Loucy (cell line): ENCODE results near the gene RHBDD3.
A peak's percentile ranks its signal among the peaks of the same experiment; 100 is the strongest.

ENCODE experiments used
- H2AFZ ChIP-seq: fragments of 200-600 bp; sonication (generic); 2 replicates; pipeline ENCODE4 v1.6.0; 2016; ENCODE audit warnings: antibody characterized with exemption, mild to moderate bottlenecking, low read length, moderate library complexity
- H3F3A ChIP-seq: fragments of 200-600 bp; 2 replicates; pipeline ENCODE4 v1.6.0; 2016; ENCODE audit warnings: antibody characterized with exemption, low read depth, mild to moderate bottlenecking
- H3K27me3 ChIP-seq: fragments of 200-600 bp; sonication (generic); 2 replicates; pipeline ENCODE4 v1.6.1; 2014; ENCODE audit warnings: low read length, mild to moderate bottlenecking; ENCODE audit not compliant: insufficient read depth, poor library complexity, severe bottlenecking
- H3K36me3 ChIP-seq: fragments of 200-600 bp; sonication (generic); 2 replicates; pipeline ENCODE4 v1.6.1; 2016; ENCODE audit warnings: low read length; ENCODE audit not compliant: insufficient read depth
- H3K4me1 ChIP-seq: fragments of 200-600 bp; sonication (generic); 2 replicates; pipeline ENCODE4 v1.5.1; 2014; ENCODE audit warnings: low read length, mild to moderate bottlenecking; ENCODE audit not compliant: insufficient read depth, poor library complexity, severe bottlenecking
- H3K4me2 ChIP-seq: fragments of 200-600 bp; sonication (generic); 2 replicates; pipeline ENCODE4 v1.6.0; 2014; ENCODE audit warnings: antibody characterized with exemption, low read length, low read depth, mild to moderate bottlenecking; ENCODE audit not compliant: poor library complexity, severe bottlenecking
- H3K4me3 ChIP-seq: fragments of 200-600 bp; sonication (generic); 2 replicates; pipeline ENCODE4 v1.5.1; 2014; ENCODE audit warnings: low read length, mild to moderate bottlenecking, mixed read lengths; ENCODE audit not compliant: poor library complexity, severe bottlenecking
- H3K79me2 ChIP-seq: fragments of 200-600 bp; sonication (generic); 2 replicates; pipeline ENCODE4 v1.6.1; 2014; ENCODE audit warnings: low read length; ENCODE audit not compliant: insufficient read depth
- H3K9ac ChIP-seq: fragments of 200-600 bp; sonication (generic); 2 replicates; pipeline ENCODE4 v1.6.0; 2014; ENCODE audit warnings: mild to moderate bottlenecking, low read depth, low read length, moderate library complexity; ENCODE audit not compliant: poor library complexity, severe bottlenecking
- H3K9me2 ChIP-seq: fragments of 200-600 bp; sonication (generic); replicated peaks from 2 replicates; pipeline ENCODE4 v1.6.1; 2016; ENCODE audit warnings: low read depth, low read length, mixed read lengths
- H3K9me3 ChIP-seq: fragments of 200-600 bp; sonication (generic); 2 replicates; pipeline ENCODE4 v1.6.1; 2014; ENCODE audit warnings: mild to moderate bottlenecking, antibody characterized with exemption, low read length, low read depth; ENCODE audit not compliant: insufficient read depth
- H4K20me1 ChIP-seq: fragments of 200-600 bp; sonication (generic); 2 replicates; pipeline ENCODE4 v1.6.0; 2014; ENCODE audit warnings: antibody characterized with exemption, low read length, mild to moderate bottlenecking; ENCODE audit not compliant: insufficient read depth, poor library complexity, severe bottlenecking
- EZH2phosphoT487 ChIP-seq: fragments of 200-600 bp; IDR thresholded peaks from 2 replicates; pipeline ENCODE4 v1.6.1; 2018; ENCODE audit warnings: antibody characterized with exemption, mild to moderate bottlenecking, moderate library complexity, borderline replicate concordance
- TF ChIP-seq, protein P1 (sequence below): fragments of 200-600 bp; sonication (generic); conservative IDR thresholded peaks from 2 replicates; pipeline ENCODE4 v1.5.1; 2014; ENCODE audit warnings: mild to moderate bottlenecking, antibody characterized with exemption, low read length

The RHBDD3 gene

DNA sequence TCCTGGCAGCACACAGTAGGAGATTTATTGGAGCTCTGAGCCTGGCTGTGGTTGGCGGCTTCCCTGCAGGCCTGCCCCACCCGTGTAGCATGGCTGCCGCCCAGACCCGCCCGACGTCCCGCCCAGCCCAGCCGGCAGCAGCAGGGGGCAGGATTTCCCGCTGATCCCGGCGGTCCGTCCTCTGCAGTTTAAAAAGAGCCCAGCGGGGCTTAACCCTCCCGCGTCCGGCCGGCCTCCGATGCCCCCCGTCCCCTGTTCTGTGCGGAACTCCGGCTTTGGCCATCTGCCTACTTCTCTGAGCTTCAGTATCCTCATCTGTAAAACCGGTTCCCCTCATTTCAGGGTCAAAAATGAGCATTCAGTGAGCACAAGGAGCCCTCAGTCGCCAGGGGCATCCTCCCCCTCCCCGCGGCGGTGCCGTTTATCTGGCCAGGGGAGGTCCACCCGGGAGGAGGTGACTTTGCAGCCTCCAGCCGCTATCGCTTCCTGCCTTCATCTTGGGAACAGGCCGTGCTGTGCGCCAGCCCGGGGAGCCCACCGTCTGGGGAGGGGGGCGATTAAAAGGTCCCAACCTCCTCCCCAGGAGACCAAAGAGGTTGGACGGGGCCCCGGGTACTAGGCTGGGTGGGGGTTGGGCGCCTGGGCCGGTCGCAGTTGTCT lies 38.5 kb upstream of the RHBDD3 start, which contains the start of gene GAS2L1:
TSS of gene GAS2L1 (plus strand) at position 476 of the 660 bp plus-strand sequence. CDS start 1,456 bp downstream, outside the sequence.
- Histone ChIP-seq H2AFZ (peak within 1 kb of the TSS; percentile 98), H3K9me2 (no peaks in the 10 kb centered on the region), H3K4me1 (peaks cover 31% of the 10 kb centered on the region), H3F3A (peaks cover 5% of the 10 kb centered on the region; the same call in 1 of the 2 replicates), H3K36me3 (no peaks in the 10 kb centered on the region), H3K4me3 (peak within 1 kb of the TSS; percentile 90), H3K9ac (peak within 1 kb of the TSS; percentile 89), H3K9me3 (no peaks in the 10 kb centered on the region), H3K79me2 (no peaks in the 10 kb centered on the region), H3K4me2 (peak within 1 kb of the TSS; percentile 91), H3K27me3 (no peaks in the 10 kb centered on the region), H4K20me1 (no peaks in the 10 kb centered on the region)
- TF ChIP-seq, protein P1, sequence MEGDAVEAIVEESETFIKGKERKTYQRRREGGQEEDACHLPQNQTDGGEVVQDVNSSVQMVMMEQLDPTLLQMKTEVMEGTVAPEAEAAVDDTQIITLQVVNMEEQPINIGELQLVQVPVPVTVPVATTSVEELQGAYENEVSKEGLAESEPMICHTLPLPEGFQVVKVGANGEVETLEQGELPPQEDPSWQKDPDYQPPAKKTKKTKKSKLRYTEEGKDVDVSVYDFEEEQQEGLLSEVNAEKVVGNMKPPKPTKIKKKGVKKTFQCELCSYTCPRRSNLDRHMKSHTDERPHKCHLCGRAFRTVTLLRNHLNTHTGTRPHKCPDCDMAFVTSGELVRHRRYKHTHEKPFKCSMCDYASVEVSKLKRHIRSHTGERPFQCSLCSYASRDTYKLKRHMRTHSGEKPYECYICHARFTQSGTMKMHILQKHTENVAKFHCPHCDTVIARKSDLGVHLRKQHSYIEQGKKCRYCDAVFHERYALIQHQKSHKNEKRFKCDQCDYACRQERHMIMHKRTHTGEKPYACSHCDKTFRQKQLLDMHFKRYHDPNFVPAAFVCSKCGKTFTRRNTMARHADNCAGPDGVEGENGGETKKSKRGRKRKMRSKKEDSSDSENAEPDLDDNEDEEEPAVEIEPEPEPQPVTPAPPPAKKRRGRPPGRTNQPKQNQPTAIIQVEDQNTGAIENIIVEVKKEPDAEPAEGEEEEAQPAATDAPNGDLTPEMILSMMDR, result peak; percentile 64
- no peak for TF ChIP-seq EZH2phosphoT487

DNA sequence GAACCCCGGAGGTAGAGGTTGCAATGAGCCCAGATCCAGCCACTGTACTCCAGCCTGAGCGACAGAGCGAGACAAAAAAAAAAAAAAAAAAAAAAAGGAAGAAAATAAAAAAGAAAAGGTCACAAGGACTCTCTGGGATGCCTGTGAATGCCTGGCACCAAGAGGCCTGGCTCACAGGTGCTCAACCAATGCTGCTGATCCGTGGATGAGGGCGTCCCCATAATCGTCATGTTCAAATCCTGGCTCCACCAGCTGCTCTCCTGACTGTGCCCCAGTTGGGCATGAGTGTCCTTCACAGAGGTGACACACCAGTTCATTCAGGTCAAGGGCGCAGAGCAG lies 38.0 kb upstream of the RHBDD3 start:
- H2AFZ ChIP-seq, result peak overlapping the region; percentile 98
- H3K36me3 ChIP-seq, result peaks cover 4% of the 10 kb centered on the region; the same call in 1 of the 2 replicates
- no peak for TF ChIP-seq EZH2phosphoT487
- TF ChIP-seq, protein P1, result no peak
- peaks cover 31% of the 10 kb centered on the region for H3K4me1 ChIP-seq
- no peaks in the 10 kb centered on the region for H3K9me3 ChIP-seq
- peak overlapping the region; percentile 91 for H3K4me2 ChIP-seq
- no peaks in the 10 kb centered on the region for H3K27me3 ChIP-seq
- no peaks in the 10 kb centered on the region for H4K20me1 ChIP-seq
- H3K79me2 ChIP-seq, result no peaks in the 10 kb centered on the region
- no peaks in the 10 kb centered on the region for H3K9me2 ChIP-seq
- peak overlapping the region; percentile 90 for H3K4me3 ChIP-seq
- H3F3A ChIP-seq, result peaks cover 5% of the 10 kb centered on the region
- H3K9ac ChIP-seq, result peak overlapping the region; percentile 89

DNA sequence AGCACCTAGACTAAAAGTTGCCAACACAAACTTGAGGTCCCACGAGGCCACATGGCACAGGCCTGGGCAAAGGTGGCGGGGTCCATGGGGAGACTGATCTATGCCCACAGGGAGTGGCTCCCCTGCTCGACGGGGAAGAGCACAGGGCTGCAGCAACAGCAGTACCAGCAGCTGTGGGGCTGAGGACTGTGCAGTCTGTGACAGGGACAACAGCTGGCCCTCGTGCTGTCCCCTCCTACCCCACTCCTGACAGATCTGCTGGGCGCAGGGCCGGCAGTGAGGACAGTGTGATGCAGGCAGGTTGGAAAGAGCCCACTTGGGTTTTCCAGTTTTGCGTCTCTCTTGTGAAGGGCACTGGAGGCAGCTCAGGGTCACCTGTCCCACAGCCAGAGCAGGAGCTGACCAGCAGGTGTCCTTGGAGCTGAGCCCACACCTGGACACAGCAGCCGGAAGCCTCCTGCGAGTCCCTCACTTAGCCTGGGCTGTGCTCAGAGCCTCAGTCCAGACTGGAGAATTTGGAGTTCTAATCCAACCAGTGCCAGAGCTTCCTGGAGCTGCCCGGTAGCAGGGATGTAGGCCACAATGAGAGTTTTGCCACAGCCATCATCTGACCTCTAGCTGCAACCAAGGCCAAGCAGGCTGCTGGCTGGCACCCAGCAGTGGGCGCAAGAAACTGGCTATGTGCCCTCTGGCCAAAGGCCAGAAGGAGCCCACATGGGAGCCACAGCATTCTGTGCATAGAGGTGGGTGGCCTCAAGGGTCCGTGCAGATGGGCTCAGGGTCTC lies 35.1 kb upstream of the RHBDD3 start:
- no peak overlapping the region for H3K4me2 ChIP-seq
- H4K20me1 ChIP-seq, result peaks cover 3% of the 10 kb centered on the region
- no peaks in the 10 kb centered on the region for H3K79me2 ChIP-seq
- no peaks in the 10 kb centered on the region for H3K9me2 ChIP-seq
- H3K36me3 ChIP-seq, result peaks cover 32% of the 10 kb centered on the region
- no peak overlapping the region for H3K4me3 ChIP-seq
- no peaks in the 10 kb centered on the region for H3K9me3 ChIP-seq
- H3K9ac ChIP-seq, result no peak overlapping the region
- peaks cover 12% of the 10 kb centered on the region for H3K4me1 ChIP-seq
- H3F3A ChIP-seq, result peaks cover 16% of the 10 kb centered on the region
- H3K27me3 ChIP-seq, result no peaks in the 10 kb centered on the region
- no peak for TF ChIP-seq EZH2phosphoT487
- TF ChIP-seq, protein P1, result no peak
- no peak overlapping the region for H2AFZ ChIP-seq
